ENCODE data around the gene COX5A.

DNA sequence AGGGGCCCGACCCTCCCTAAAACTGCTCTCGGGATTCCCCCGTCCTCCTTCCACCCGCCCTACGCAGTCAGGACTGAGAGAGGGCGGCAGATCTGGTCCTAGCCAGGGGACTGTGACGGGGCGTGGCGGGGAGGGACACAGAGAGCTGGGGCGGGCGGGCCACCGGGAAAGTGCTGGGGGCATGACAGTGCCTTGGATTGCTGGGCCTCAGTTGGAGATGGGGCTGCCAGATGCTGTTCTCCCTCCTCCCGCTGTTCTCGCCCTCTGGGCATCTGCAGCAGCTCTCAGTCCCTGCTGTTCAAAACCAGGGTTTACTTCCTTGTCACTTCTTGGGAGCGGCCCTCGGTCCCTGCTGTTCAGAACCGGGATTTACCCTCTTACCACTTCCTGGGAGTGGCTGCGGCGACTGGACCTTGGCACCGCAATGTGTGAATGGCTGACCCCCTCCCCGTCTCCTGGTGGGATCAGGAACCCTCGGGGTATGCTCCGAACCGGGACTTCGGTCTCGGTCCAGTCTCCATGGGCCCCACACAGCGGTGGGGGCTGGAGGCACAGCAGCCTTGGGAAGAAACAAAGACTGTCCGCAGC is 20.5 kb upstream of the COX5A start:
- TF ChIP-seq EZH2phosphoT487 (IDR thresholded peaks at IDR 0.05; ENCODE audit: borderline replicate concordance), result no peak
- TF ChIP-seq, protein P1, sequence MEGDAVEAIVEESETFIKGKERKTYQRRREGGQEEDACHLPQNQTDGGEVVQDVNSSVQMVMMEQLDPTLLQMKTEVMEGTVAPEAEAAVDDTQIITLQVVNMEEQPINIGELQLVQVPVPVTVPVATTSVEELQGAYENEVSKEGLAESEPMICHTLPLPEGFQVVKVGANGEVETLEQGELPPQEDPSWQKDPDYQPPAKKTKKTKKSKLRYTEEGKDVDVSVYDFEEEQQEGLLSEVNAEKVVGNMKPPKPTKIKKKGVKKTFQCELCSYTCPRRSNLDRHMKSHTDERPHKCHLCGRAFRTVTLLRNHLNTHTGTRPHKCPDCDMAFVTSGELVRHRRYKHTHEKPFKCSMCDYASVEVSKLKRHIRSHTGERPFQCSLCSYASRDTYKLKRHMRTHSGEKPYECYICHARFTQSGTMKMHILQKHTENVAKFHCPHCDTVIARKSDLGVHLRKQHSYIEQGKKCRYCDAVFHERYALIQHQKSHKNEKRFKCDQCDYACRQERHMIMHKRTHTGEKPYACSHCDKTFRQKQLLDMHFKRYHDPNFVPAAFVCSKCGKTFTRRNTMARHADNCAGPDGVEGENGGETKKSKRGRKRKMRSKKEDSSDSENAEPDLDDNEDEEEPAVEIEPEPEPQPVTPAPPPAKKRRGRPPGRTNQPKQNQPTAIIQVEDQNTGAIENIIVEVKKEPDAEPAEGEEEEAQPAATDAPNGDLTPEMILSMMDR (conservative IDR thresholded peaks at IDR 0.05; ENCODE audit: low read length), result no peak
